Neural crest cell (in vitro differentiated cells): Measurements from ENCODE around the gene POLR1G. TPM values are rescaled to one million over a fixed set of nuclear protein-coding genes. Genes with fewer than 3 reads are reported as not detected.

Source experiments
- DNase-seq: peaks from one replicate; pipeline ENCODE4 v3.0.0; 2021; ENCODE audit warnings: low read depth, mixed read lengths, low spot score
- H3K27ac Mint-ChIP-seq: one replicate; pipeline ENCODE4 v1.8.0; 2021; ENCODE audit warnings: mild to moderate bottlenecking, mixed read lengths; ENCODE audit not compliant: unreplicated experiment
- H3K27me3 Mint-ChIP-seq: 2 replicates; pipeline ENCODE4 v1.8.0; 2021; ENCODE audit warnings: low read depth, mild to moderate bottlenecking, mixed read lengths
- H3K36me3 Mint-ChIP-seq: 2 replicates; pipeline ENCODE4 v1.8.0; 2021; ENCODE audit warnings: low read depth, mild to moderate bottlenecking, mixed read lengths
- H3K4me1 Mint-ChIP-seq: 2 replicates; pipeline ENCODE4 v1.8.0; 2021; ENCODE audit warnings: mixed read lengths
- H3K4me3 Mint-ChIP-seq: one replicate; pipeline ENCODE4 v1.8.0; 2021; ENCODE audit warnings: mild to moderate bottlenecking, mixed read lengths
- H3K9me3 Mint-ChIP-seq: 2 replicates; pipeline ENCODE4 v1.8.0; 2021; ENCODE audit warnings: mixed read lengths
- total RNA-seq: library from RNA; stranded (reverse); gene quantifications from 2 replicates; pipeline ENCODE4 v1.2.1, GENCODE V29; 2021
- TF ChIP-seq, protein P1 (sequence below): fragments of 200-600 bp; sonication (generic); conservative IDR thresholded peaks from 2 replicates; pipeline ENCODE4 v1.5.0; 2021; ENCODE audit warnings: antibody characterized with exemption, mild to moderate bottlenecking

Gene POLR1G
- total RNA-seq, 1 donor from 2014 or later, result 11.7 TPM

DNA sequence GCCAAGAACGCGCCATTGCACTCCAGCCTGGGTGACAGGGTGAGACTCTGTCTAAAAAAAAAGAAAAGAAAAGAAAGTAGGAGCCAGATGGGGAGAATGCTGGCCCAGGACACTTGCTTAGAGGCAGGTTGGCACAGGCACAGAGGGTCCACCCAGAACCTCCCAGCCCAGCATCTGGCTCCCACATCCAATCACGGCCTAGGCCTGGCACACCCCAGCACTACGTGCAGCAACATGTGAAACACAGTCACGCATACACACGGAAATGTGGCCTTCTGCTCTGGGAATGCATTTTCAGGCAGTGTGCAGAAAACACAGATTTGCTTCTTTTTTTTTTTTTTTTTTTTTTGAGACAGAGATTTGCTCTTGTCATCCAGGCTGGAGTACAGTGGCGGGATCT, 40.5 kb downstream of the POLR1G start:
- Mint-ChIP-seq H3K4me1 (peaks cover 60% of the 10 kb centered on the region), H3K36me3 (no peaks in the 10 kb centered on the region), H3K27ac (no peak overlapping the region), H3K9me3 (no peaks in the 10 kb centered on the region), H3K27me3 (peaks cover 9% of the 10 kb centered on the region), H3K4me3 (peak overlapping the region; percentile 65)
- TF ChIP-seq, protein P1, sequence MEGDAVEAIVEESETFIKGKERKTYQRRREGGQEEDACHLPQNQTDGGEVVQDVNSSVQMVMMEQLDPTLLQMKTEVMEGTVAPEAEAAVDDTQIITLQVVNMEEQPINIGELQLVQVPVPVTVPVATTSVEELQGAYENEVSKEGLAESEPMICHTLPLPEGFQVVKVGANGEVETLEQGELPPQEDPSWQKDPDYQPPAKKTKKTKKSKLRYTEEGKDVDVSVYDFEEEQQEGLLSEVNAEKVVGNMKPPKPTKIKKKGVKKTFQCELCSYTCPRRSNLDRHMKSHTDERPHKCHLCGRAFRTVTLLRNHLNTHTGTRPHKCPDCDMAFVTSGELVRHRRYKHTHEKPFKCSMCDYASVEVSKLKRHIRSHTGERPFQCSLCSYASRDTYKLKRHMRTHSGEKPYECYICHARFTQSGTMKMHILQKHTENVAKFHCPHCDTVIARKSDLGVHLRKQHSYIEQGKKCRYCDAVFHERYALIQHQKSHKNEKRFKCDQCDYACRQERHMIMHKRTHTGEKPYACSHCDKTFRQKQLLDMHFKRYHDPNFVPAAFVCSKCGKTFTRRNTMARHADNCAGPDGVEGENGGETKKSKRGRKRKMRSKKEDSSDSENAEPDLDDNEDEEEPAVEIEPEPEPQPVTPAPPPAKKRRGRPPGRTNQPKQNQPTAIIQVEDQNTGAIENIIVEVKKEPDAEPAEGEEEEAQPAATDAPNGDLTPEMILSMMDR, result no peak
- DNase-seq, result no peak

DNA sequence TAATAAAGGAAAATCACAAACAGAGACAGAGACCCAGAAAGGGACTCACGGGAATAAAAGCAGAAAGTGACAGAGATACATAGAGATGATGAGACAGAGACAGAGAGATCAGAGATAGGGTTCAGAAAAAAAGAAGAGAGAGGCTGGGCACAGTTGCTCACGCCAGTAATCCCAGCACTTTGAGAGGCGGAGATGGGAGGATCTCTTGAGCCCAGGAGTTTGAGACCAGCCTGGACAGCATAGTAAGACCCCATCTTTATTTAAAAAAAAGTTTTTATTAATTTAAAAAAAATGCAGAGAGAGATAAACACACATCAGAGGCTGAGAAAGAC, 41.9 kb downstream of the POLR1G start:
- Mint-ChIP-seq H3K4me3 (peak overlapping the region; percentile 65), H3K4me1 (peaks cover 49% of the 10 kb centered on the region), H3K27me3 (peaks cover 13% of the 10 kb centered on the region), H3K27ac (no peak overlapping the region), H3K36me3 (no peaks in the 10 kb centered on the region), H3K9me3 (no peaks in the 10 kb centered on the region)
- TF ChIP-seq, protein P1, result no peak
- DNase-seq, result no peak

DNA sequence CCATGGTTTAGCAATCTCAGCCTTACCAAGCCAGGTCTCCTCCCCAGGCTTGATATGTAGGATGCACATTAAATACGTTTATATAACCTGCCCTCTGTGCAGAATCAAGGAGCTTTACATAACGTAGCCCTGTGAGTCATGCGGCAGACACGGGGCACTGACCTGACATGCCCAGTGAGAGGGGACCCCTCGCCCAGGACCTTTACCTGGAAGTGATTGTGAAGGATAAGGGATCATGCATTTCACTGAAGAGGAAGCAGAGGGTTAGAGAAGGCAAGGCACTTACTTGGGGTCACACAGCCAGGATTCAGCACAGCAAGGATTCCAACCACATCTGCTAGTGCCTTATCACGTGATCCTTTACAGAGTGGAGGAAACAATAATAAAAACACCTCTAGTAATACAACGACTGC, 42.4 kb downstream of the POLR1G start:
- no peak overlapping the region for H3K27ac Mint-ChIP-seq
- DNase-seq, result no peak
- peak overlapping the region; percentile 83 for H3K4me3 Mint-ChIP-seq
- peaks cover 45% of the 10 kb centered on the region for H3K4me1 Mint-ChIP-seq
- H3K9me3 Mint-ChIP-seq, result no peaks in the 10 kb centered on the region
- TF ChIP-seq, protein P1, result no peak
- H3K36me3 Mint-ChIP-seq, result no peaks in the 10 kb centered on the region
- H3K27me3 Mint-ChIP-seq, result peaks cover 13% of the 10 kb centered on the region

DNA sequence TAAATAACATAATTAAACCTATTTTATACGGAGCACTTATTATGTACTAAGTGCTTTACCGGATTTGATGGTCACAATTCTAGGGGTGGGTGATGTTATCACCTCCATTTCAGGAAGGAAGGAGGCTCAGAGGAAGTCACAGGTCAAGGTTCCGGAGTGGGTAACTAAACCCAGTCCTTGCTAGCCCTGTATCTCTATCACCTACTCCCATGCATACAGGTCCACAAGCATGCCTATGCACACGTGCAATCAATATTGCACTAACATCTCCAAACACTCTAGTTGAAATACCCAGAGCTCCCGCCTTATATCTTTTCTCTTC, 43.5 kb downstream of the POLR1G start:
- TF ChIP-seq, protein P1, result no peak
- Mint-ChIP-seq H3K27me3 (peaks cover 13% of the 10 kb centered on the region), H3K36me3 (no peaks in the 10 kb centered on the region), H3K4me1 (peaks cover 37% of the 10 kb centered on the region), H3K27ac (peak overlapping the region; percentile 99), H3K9me3 (no peaks in the 10 kb centered on the region), H3K4me3 (peak overlapping the region; percentile 92)
- no peak for DNase-seq

DNA sequence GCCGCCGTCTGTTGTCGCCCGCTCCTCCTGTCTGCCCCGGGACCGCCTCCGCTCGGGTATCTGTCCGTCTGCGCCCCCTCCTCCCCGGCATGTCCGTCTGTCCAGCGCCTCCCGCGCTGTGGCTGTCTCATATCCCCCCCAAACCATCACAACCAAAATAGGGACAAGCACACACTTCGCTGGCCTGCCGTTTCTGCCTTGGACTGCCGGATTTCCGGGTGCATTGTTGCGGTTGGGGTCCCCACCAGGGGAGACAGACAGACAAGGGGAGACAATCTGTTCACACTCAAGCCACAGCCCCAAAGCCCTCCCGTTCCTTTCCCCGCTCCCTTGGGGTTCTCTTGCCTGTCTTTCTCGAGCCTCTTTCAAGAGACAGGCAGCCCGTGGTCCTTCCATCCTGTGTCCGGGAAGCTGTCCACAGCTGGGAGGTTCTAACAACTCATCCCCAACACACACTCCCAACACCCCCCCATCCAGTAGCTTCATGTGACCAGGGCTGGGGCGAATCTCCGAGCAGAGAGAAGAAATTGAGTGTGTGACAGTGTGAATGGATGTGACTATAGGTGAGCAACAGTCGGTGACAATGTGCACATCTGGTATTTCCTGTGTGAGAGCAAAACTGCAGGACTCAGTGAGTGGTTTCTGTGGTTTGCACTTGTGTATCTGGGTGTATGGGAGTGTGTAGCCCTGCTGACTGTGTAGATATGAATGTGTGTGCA, 44.8 kb downstream of the POLR1G start:
- H3K9me3 Mint-ChIP-seq, result no peaks in the 10 kb centered on the region
- DNase-seq, result no peak
- H3K4me1 Mint-ChIP-seq, result peaks cover 39% of the 10 kb centered on the region

More for the DNA sequence above, 44.8 kb downstream of the POLR1G start:
- TF ChIP-seq, protein P1, result no peak
- Mint-ChIP-seq H3K27me3 (peaks cover 13% of the 10 kb centered on the region), H3K4me3 (peak overlapping the region; percentile 84), H3K36me3 (no peaks in the 10 kb centered on the region), H3K27ac (peak overlapping the region; percentile 97)
